Measurements from ENCODE around the gene CALN1.

- TF ChIP-seq CTCF (IDR thresholded peaks at IDR 0.05), result no peak
- no peak for TF ChIP-seq POLR2A (IDR thresholded peaks at IDR 0.05)
Measured at GRCh38 chr7:72325561-72325960, 86.6 kb downstream of the CALN1 start.
